NOMO-1 treated with dmso at 0.1 percent for 144 hours (cell line): Measurements from ENCODE around the gene ZFP2.
"Not testable (repeated sequence)": the region's sequence is repeated elsewhere in the genome, so short reads cannot be mapped to it uniquely, and the experiment has no call there.

Experiments
- DNase-seq: peaks from one replicate; lab custom pipeline; 2025; ENCODE audit not compliant: unreplicated experiment; lab: John Stamatoyannopoulos, UW

Gene ZFP2

GRCh38 chr5:178895615-178896571 is at the start of gene ZFP2:
ZFP2 (plus strand) TSS chr5:178895913; CDS start chr5:178931314, 35,401 bp downstream.
- DNase-seq: no peak

GRCh38 chr5:178849316-178849715 is 46.4 kb upstream of the ZFP2 start:
- peak; percentile 41 for DNase-seq

DNA sequence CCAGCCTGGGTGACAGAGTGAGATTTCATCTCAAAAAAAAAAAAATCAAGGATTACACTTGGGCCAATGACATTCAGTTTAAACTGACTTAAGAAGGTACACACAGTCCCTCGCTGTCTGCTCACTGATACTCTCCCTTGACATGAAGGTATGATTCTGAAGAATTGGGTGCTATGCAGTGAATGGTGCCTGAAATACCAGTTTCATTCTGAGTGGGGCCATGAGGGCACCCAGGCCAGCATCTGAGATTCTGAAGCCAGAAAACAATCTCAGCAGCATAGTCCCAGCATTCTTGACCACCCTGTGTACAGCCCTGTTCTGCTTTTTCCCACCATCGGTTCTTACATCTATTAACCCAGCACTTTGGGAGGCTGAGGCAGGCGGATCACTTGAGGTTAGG is 43.8 kb upstream of the ZFP2 start:
- no peak for DNase-seq

DNA sequence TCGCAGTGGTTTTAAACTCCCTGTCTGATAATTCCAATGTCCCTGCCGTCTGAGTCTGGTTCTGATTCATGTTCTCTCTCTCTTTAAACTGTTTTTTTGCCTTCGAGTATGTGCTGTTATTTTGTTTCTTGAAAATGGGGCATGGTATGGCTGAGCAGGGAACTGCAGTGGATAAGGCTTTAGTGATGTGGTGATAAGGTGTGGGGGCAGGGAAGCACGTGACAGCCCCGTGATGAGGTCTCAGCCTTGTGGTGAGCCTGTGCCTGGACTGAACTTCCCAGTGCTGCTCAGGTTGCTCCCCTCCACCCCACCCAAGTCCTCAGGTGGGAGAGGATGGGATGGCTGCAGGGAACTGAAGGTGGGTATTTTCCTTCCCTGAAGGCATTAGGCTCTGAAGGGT is 41.4 kb upstream of the ZFP2 start:
- no peak for DNase-seq

DNA sequence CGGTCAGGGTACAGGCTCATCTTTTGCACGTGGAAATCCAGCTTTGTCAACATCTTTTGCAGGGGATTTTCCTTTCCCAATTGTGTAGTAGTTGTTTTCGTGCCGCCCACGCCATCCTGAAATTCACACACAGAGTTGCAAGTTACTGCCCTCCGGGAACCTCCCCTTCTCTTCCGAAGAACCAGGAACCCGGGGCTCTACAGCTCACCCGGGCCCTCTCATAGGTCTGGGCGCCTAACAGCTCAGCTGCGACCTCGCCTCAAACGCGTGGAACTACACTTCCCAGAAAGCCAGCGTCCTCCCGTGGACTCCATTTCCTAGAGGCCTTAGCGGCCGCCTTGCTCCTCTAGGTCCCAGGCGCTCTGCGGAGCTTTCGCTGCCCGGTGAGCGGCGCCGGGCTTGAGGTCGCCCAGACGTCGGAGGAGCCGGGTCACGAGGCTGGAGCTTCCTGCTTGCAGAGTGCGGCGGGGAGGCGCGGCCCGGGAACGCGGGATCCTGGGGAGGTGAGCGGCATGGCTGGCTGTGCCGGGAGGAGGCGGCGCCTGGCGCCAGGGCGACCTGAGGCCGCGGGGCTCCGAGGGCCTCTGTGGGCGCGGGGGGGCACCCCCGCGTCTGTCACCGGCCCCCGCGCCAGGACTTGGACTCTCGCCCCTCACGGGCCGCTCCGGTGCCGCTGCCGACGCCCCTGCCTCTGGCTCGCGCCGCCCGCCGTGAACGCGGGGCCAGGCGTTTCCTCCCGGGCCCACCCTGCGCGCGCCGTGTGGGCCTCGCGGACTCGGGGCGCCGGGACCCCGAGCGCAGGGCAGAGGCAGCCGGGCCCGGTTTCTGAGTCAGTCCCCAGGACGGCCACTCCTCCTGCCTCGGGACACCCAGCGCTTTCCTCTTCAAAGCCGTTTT is 35.8 kb upstream of the ZFP2 start, which contains the start of gene ZNF354B:
Gene ZNF354B, plus strand, starts transcription at position 329 of the 897 bp plus-strand sequence. CDS start 1,095 bp downstream, outside the sequence.
- DNase-seq: peak; percentile 90

GRCh38 chr5:178860615-178861014 is 35.1 kb upstream of the ZFP2 start:
- DNase-seq: not testable (repeated sequence)

DNA sequence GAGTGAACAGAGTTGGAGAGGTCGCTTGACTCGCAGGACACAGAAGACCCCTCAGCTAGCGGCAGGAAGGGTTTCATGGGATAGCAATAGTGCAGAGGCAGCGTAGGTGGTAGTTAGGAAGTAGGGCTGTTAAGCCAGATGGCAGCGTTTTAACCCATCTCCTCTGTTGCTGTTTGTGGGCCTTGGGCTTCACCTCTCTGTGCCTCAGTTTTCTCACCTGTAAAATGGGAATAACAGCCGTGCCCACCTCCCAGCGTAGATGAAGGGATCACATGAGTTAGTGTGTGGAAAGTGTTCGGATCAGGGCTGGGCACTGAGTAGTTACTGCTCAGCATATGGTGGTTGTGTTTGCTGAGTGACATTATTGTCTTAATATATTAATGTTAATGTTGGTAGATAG is 34.1 kb upstream of the ZFP2 start:
- DNase-seq: no peak

- DNase-seq: no peak
Measured at GRCh38 chr5:178866946-178867345, 28.8 kb upstream of the ZFP2 start.

- no peak for DNase-seq
Measured at GRCh38 chr5:178869577-178869976, 26.1 kb upstream of the ZFP2 start.

- DNase-seq: no peak
Measured at GRCh38 chr5:178870411-178870810, 25.3 kb upstream of the ZFP2 start.

DNA sequence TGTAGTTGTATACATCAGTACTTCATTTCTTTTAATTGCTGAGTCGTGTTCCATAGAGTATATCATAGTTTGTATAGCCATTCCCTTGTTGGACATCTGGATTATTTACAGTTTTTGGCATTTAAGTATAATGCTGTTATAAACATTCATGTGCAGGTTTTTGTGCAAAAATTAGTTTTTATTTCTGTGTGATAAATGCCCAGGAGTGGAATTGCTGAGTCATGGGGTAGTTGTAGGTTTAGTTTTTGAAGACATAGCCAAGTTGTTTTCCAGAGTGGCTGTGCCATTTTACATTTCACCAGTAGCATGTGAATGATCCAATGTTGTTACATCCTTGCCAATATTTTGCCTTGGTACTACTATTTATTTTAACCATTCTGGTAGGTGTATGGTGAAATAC is 23.4 kb upstream of the ZFP2 start:
- DNase-seq: no peak

- DNase-seq: not testable (repeated sequence)
Measured at GRCh38 chr5:178883115-178883694, 12.5 kb upstream of the ZFP2 start.

DNA sequence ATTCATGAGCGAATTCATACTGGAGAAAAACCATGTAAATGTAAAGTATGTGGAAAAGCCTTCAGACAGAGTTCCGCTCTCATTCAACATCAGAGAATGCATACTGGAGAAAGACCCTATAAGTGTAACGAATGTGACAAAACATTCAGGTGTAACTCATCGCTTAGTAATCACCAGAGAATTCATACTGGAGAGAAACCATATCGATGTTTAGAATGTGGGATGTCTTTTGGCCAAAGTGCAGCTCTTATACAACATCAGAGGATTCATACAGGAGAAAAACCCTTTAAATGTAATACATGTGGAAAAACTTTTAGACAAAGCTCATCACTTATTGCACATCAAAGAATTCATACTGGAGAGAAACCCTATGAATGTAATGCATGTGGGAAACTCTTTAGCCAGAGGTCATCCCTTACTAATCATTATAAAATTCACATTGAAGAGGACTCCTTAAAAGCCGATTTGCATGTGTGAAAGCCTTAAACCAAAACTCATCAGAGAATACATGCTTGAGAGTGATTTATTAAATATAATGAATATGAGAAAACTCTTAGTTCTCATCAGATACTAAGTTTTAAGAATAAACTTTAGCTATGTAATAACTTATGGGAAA is 11.8 kb upstream of the ZFP2 start:
- DNase-seq: no peak

DNA sequence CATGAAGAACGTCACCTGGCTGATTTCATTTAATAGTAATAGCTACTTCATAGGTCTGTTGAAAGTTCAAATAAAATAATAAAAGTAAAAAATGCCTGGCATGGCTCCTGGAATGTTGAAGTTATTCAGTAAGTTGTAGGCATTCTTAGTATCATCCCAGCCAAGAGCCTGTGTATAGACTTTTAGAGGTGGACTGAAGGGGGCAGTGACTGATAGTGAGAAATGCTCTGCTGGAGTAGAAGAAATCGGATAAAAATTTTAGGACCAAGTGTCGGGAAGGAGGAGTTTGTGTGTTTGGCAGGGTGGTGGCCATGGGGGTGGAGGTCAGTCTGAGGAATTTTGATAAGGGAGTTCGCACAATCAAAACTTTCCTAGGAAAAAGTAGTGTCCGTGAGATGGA is 3.6 kb downstream of the ZFP2 start:
- DNase-seq: no peak

DNA sequence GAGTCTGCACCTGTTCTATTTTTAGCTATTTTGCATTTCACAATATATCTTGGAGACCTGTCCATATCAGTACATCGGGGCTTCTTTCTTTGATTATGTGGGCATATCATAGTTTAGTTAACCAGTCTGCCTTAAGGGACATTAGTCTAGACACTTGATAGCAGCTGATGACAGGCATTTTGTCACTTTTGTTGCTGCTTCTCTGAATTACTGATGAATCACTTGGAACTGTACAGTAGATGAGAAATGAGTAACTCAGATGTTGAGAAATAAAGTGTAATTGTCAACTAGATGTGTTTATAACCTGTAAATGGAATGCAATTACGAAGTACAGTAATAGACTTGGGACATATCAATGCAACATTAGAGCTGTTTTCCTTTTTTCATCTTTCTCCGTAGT is 7.1 kb downstream of the ZFP2 start:
- DNase-seq: no peak

DNA sequence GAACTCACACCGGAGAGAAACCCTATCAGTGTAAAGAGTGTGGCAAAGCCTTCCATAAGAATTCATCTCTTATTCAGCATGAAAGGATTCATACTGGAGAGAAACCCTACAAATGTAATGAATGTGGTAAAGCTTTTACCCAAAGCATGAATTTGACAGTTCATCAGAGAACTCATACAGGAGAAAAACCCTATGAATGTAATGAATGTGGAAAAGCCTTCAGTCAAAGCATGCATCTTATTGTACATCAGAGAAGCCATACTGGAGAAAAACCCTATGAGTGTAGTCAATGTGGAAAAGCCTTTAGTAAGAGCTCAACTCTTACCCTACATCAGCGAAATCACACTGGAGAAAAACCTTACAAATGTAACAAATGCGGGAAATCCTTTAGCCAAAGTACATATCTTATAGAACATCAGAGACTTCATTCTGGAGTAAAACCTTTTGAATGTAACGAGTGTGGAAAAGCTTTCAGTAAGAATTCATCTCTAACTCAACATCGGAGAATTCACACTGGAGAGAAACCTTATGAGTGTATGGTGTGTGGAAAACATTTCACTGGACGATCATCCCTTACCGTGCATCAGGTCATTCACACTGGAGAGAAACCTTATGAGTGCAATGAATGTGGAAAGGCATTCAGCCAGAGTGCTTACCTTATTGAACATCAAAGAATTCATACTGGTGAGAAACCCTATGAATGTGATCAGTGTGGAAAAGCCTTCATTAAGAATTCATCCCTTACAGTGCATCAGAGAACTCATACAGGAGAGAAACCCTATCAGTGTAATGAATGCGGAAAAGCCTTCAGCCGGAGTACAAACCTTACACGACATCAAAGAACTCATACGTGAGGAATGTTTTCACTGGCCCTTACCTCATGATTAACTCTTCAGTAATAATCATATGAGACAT is 36.4 kb downstream of the ZFP2 start:
- DNase-seq: no peak

- DNase-seq: no peak
Measured at GRCh38 chr5:178940569-178941360, 45.1 kb downstream of the ZFP2 start, which contains the start of gene ZNF454. ZNF454 (plus strand) TSS chr5:178941198; CDS start chr5:178942792, 1,594 bp downstream.

- no peak for DNase-seq
Measured at GRCh38 chr5:178941361-178941760, 45.6 kb downstream of the ZFP2 start.
